GM12878 (cell line): ENCODE data around the gene CSNK1G1. TPM values are rescaled to one million over a fixed set of nuclear protein-coding genes. Genes with fewer than 3 reads are reported as not detected.

Experiments
- ATAC-seq: fragments of 200-7000 bp; cut with Tn5 transposase; 3 replicates; pipeline ENCODE4 v1.9.1; 2020; ENCODE audit warnings: mild to moderate bottlenecking, moderate library complexity
- BruUV-seq: library from RNA; stranded (reverse); fragments of 400-500 nt; replicated peaks from 2 replicates; lab custom pipeline; 2021; lab: Mats Ljungman, UMichigan
- CTCF ChIA-PET: fragments of 300-600 bp; sonication (Branson Sonifier 250); formaldehyde crosslinking; extraction: SDS; loops from one replicate; lab custom pipeline; 2021; ENCODE audit warnings: inconsistent platforms; lab: Yijun Ruan, JAX
- POLR2A ChIA-PET: fragments of 350-600 bp; formaldehyde crosslinking; extraction: SDS; loops from one replicate; lab custom pipeline; 2021; ENCODE audit warnings: inconsistent platforms; lab: Charles Lee
- RAD21 ChIA-PET: fragments of 300-600 bp; sonication (Branson Sonifier 250); formaldehyde crosslinking; loops from one replicate; lab custom pipeline; 2023; ENCODE audit warnings: antibody characterized with exemption; ENCODE audit not compliant: unreplicated experiment; lab: Charles Lee
- SMC1A ChIA-PET: fragments of 300-600 bp; sonication (Branson Sonifier 250); formaldehyde crosslinking; loops from one replicate; lab custom pipeline; 2023; ENCODE audit not compliant: unreplicated experiment, uncharacterized antibody; lab: Charles Lee
- DNase-seq: peaks from one replicate; pipeline ENCODE4 v3.0.0-alpha.2; 2011; ENCODE audit warnings: low read depth, low spot score
- FAIRE-seq: peaks from 3 replicates; lab custom pipeline; 2011; peaks lifted over from hg19 to GRCh38; lab: Jason Lieb, UNC
- H2AFZ ChIP-seq: 2 replicates; pipeline ENCODE4 v1.6.0; 2011; ENCODE audit warnings: low read depth, low read length, control low read depth; ENCODE audit not compliant: control insufficient read depth
- H3K27ac ChIP-seq: 2 replicates; pipeline ENCODE4 v1.5.1; 2011; ENCODE audit warnings: control low read depth; ENCODE audit not compliant: control insufficient read depth, insufficient read depth
- H3K27me3 ChIP-seq, 2 experiments: replicated peaks in 1 of 2; 2 replicates each; pipeline versions ENCODE4 v1.6.0 to v1.6.1; 2011; ENCODE audit warnings: low read length in 1 of 2; ENCODE audit not compliant: control insufficient read depth in 2 of 2, insufficient read depth in 2 of 2
- H3K36me3 ChIP-seq, 2 experiments: 2 replicates each; pipeline ENCODE4 v1.5.1; 2011; ENCODE audit warnings: low read length in 1 of 2; ENCODE audit not compliant: control insufficient read depth in 2 of 2, insufficient read depth in 2 of 2
- H3K4me1 ChIP-seq: 2 replicates; pipeline ENCODE4 v1.6.1; 2011; ENCODE audit warnings: mild to moderate bottlenecking, low read length, moderate library complexity, mixed read lengths; ENCODE audit not compliant: control insufficient read depth, insufficient read depth
- H3K4me2 ChIP-seq: 2 replicates; pipeline ENCODE4 v1.6.0; 2011; ENCODE audit warnings: control low read depth; ENCODE audit not compliant: control insufficient read depth, insufficient read depth
- H3K4me3 ChIP-seq: fragments of 200-600 bp; sonication (generic); 2 replicates; pipeline ENCODE4 v1.5.1; 2016
- H3K79me2 ChIP-seq: 2 replicates; pipeline ENCODE4 v1.6.0; 2011; ENCODE audit warnings: low read length; ENCODE audit not compliant: control insufficient read depth, insufficient read depth
- H3K9ac ChIP-seq: 2 replicates; pipeline ENCODE4 v1.8.0; 2011; ENCODE audit warnings: low read length, control low read depth, mixed read lengths; ENCODE audit not compliant: control insufficient read depth, insufficient read depth
- H3K9me3 ChIP-seq: replicated peaks from 3 replicates; pipeline ENCODE4 v1.5.1; 2011; ENCODE audit warnings: mild to moderate bottlenecking, low read length; ENCODE audit not compliant: control insufficient read depth, insufficient read depth
- H4K20me1 ChIP-seq: 2 replicates; pipeline ENCODE4 v1.6.0; 2011; ENCODE audit not compliant: control insufficient read depth, insufficient read depth
- EP300 ChIP-seq, 2 experiments: fragments of 150-350 bp in 1 of 2; IDR thresholded peaks; 2 replicates each; pipeline ENCODE4 v1.6.1; 2011 to 2012; ENCODE audit warnings: low read depth in 2 of 2, low read length in 2 of 2, borderline replicate concordance in 1 of 2, improper control_type of control experiment in 1 of 2, inconsistent platforms in 1 of 2; ENCODE audit not compliant: control insufficient read depth in 1 of 2
- IRF4 ChIP-seq: IDR thresholded peaks from 2 replicates; pipeline ENCODE4 v1.6.1; 2011; ENCODE audit warnings: low read depth, low read length
- PML ChIP-seq: IDR thresholded peaks from 2 replicates; pipeline ENCODE4 v1.6.1; 2012; ENCODE audit warnings: low read length, inconsistent platforms
- SPI1 ChIP-seq: IDR thresholded peaks from 2 replicates; pipeline ENCODE4 v1.6.1; 2011; ENCODE audit warnings: low read depth, mild to moderate bottlenecking, low read length, moderate library complexity, borderline replicate concordance; ENCODE audit not compliant: insufficient read depth
- USF2 ChIP-seq: IDR thresholded peaks from 2 replicates; pipeline ENCODE4 v1.6.1; 2011; ENCODE audit warnings: low read depth, low read length, improper control_type of control experiment, borderline replicate concordance
- ZNF207 ChIP-seq: fragments of 450-650 bp; IDR thresholded peaks from 2 replicates; pipeline ENCODE4 v1.6.1; 2014; ENCODE audit warnings: antibody characterized with exemption, mild to moderate bottlenecking, borderline replicate concordance
- WGBS: methylation state at CpG from one replicate; pipeline ENCODE4 v1.1.6; 2016; ENCODE audit warnings: low lambda C conversion rate; ENCODE audit not compliant: insufficient replicate concordance, insufficient coverage; ENCODE audit errors: missing lambda C conversion rate; 5-methylcytosine and 5-hydroxymethylcytosine counted together
- in situ Hi-C: fragments of 300-500 bp; cut with MboI; formaldehyde crosslinking; loops from 9 replicates; pipeline ENCODE4 v1.14.3; 2018; ENCODE audit warnings: mixed read lengths
- intact Hi-C: fragments of 100-400 bp; cut with micrococcal nuclease; formaldehyde crosslinking; loops from one replicate; pipeline ENCODE4 v1.14.2; 2022; ENCODE audit not compliant: unreplicated experiment
- polyA plus RNA-seq, 11 experiments: library from polyadenylated mRNA; depleted of rRNA in 4 of 11; unstranded in 6 of 11; stranded (reverse) in 5 of 11; fragments of >200 nt; fragmentation: Nextera tagmentation in 4 of 11; fragmentation: Illumina TruSeq in 1 of 11; extraction: Ambion mirVana in 4 of 11; extraction: Trizol in 1 of 11; gene quantifications; 1 replicate in 1 of 11; 2 replicates in 10 of 11; pipeline versions ENCODE4 v1.2.1 to v1.2.3, GENCODE V29; 2011 to 2016; ENCODE audit warnings: inconsistent platforms in 2 of 11, missing spikeins in 2 of 11, low read depth in 1 of 11
- total RNA-seq, 4 experiments: library from RNA; depleted of rRNA in 3 of 4; stranded (reverse); fragments of >200 nt in 3 of 4; fragmentation: Illumina TruSeq in 1 of 4; extraction: Trizol in 1 of 4; gene quantifications; 2 replicates each; pipeline versions ENCODE4 v1.2.1 to v1.2.3, GENCODE V29; 2013 to 2021

CSNK1G1 gene
- total and polyA plus RNA-seq, 10 of the 15 experiments (the other 5 are each of a cell fraction or from before 2014, with no cell fraction given): 6.1 to 23.4 (median 15.3) TPM

GRCh38 chr15:64185146-64185911, 170.6 kb downstream of the CSNK1G1 start:
- over 99% methylated on average over 8 of the region's 9 CpGs for WGBS
- no peak for ATAC-seq
- no TSS peak for BruUV-seq
- no peaks in the 10 kb centered on the region for H4K20me1 ChIP-seq
- TF ChIP-seq EP300 (IDR thresholded peaks at IDR 0.05; ENCODE audit: borderline replicate concordance in 1 of 2, control insufficient read depth in 1 of 2, low read depth in 2 of 2, low read length in 2 of 2): no peak
- no peak for TF ChIP-seq ZNF207
- no peak for TF ChIP-seq PML
- no peak for TF ChIP-seq IRF4
- no peak for TF ChIP-seq USF2
- TF ChIP-seq SPI1: no peak
- TF ChIP-seq, all 136 proteins: peak for 0
- DNase-seq: no peak
- no peaks in the 10 kb centered on the region for H3K79me2 ChIP-seq
- H3K27me3 ChIP-seq: no peaks in the 10 kb centered on the region
- in situ Hi-C loops: no loop called here
- peaks cover 1 to 5% of the 10 kb centered on the region in 2 experiments; a peak in 3 of 4 replicates for H3K36me3 ChIP-seq
- no peak for FAIRE-seq
- H3K9me3 ChIP-seq: no peaks in the 10 kb centered on the region
- RAD21 ChIA-PET: interaction anchor here (0.7 kb wide), 1 partner anchor 182 kb away, joined by 4 read pairs; no protein-coding TSS in a partner anchor
- CTCF ChIA-PET: no interaction called here
- no peak overlapping the region for H3K9ac ChIP-seq
- H3K4me1 ChIP-seq: peaks cover 4% of the 10 kb centered on the region; the same call in 1 of the 2 replicates
- SMC1A ChIA-PET: interaction anchor here (0.6 to 1.8 kb wide), 4 partner anchors 8 to 83 kb away, joined by 3 to 5 read pairs (median 4); no protein-coding TSS in a partner anchor
- H3K4me3 ChIP-seq: no peak overlapping the region
- intact Hi-C loops: no loop called here
- no peak overlapping the region for H3K27ac ChIP-seq
- no peak overlapping the region for H2AFZ ChIP-seq
- POLR2A ChIA-PET: interaction anchor here (0.5 to 1.1 kb wide), 4 partner anchors 17 to 229 kb away, joined by 4 to 8 read pairs (median 4); no protein-coding TSS in a partner anchor
- H3K4me2 ChIP-seq: no peak overlapping the region
